ENCODE measurements around the gene CTNNB1.

The CTNNB1 gene

DNA sequence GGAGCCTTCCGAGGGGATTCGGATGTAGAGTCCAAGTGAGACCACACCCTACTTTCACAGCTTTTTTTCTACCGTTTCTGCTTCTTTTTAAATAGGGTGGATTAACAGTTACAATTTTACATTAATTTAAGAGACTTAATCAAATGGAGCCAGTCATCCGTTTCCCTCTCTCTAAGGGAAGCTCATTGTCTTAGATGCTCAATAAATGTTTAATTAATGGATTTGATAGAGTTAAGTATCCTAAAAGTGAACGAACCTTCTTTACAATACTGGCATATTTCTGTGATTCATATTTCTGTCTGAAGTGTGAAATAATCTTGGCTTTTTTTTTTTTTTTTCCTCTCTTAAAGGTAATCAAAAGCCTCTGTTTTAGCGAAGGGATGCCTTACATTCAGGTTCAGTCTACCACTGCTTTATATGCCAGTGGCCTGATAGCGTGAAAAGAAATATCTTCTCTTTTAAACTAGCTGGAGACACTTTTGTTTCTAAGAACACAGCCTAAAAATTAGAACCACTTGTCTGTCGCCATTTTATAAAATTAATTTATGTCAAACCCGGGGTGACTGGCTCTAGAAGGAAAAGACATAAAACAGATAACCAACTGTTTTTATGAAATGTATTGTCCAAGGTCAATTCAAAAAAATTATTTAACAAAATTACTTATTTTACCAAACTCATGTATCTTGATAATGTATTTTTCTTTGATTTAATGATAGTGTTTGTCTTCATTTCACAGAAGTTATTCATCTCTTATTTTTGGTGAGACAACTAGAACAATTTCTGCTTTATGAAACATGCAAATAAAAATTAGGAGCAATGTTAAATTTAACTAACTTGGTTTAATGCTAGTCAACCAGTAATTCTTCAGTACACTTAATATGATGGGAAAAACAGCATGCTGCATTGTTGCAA is 2.5 kb upstream of the CTNNB1 start:
- no peak for TF ChIP-seq CTCF (conservative IDR thresholded peaks at IDR 0.05; ENCODE audit: low read depth, low read length)
- H3K4me3 ChIP-seq (IDR thresholded peaks at IDR 0.05; ENCODE audit: insufficient read depth, low read depth, low read length) = no peak overlapping the region
- no peaks in the 10 kb centered on the region for H3K27me3 ChIP-seq (ENCODE audit: insufficient read depth, low read depth)
- peaks cover 18% of the 10 kb centered on the region for H3K79me2 ChIP-seq (ENCODE audit: insufficient read depth, low read depth)
- peaks cover 15% of the 10 kb centered on the region for H3K4me1 ChIP-seq (ENCODE audit: low read depth, poor library complexity, severe bottlenecking)
- no peak overlapping the region for H3K27ac ChIP-seq
- no peak overlapping the region for H3K4me2 ChIP-seq
- no peak overlapping the region for H2AFZ ChIP-seq (ENCODE audit: low read depth)
- peaks cover 6% of the 10 kb centered on the region; the same call in 1 of the 2 replicates for H4K20me1 ChIP-seq (ENCODE audit: insufficient read depth)
- no peaks in the 10 kb centered on the region for H3K36me3 ChIP-seq (ENCODE audit: insufficient read depth)
- no peak overlapping the region for H3K9ac ChIP-seq

GRCh38 chr3:41198046-41198445 is 1.3 kb upstream of the CTNNB1 start:
- no peak overlapping the region for H2AFZ ChIP-seq (ENCODE audit: low read depth)
- no peak overlapping the region for H3K4me3 ChIP-seq (IDR thresholded peaks at IDR 0.05; ENCODE audit: insufficient read depth, low read depth, low read length)
- peaks cover 28% of the 10 kb centered on the region for H3K4me1 ChIP-seq (ENCODE audit: low read depth, poor library complexity, severe bottlenecking)
- peaks cover 31% of the 10 kb centered on the region for H3K79me2 ChIP-seq (ENCODE audit: insufficient read depth, low read depth)
- H3K36me3 ChIP-seq (ENCODE audit: insufficient read depth) = no peaks in the 10 kb centered on the region
- no peak overlapping the region for H3K4me2 ChIP-seq
- peaks cover 8% of the 10 kb centered on the region; the same call in 1 of the 2 replicates for H4K20me1 ChIP-seq (ENCODE audit: insufficient read depth)
- no peak overlapping the region for H3K9ac ChIP-seq
- TF ChIP-seq CTCF (conservative IDR thresholded peaks at IDR 0.05; ENCODE audit: low read depth, low read length) = no peak
- no peak overlapping the region for H3K27ac ChIP-seq
- H3K27me3 ChIP-seq (ENCODE audit: insufficient read depth, low read depth) = no peaks in the 10 kb centered on the region

- H3K79me2 ChIP-seq (ENCODE audit: insufficient read depth, low read depth) = peaks cover 35% of the 10 kb centered on the region
- TF ChIP-seq CTCF (conservative IDR thresholded peaks at IDR 0.05; ENCODE audit: low read depth, low read length) = no peak
- H3K27me3 ChIP-seq (ENCODE audit: insufficient read depth, low read depth) = no peaks in the 10 kb centered on the region
- H3K4me1 ChIP-seq (ENCODE audit: low read depth, poor library complexity, severe bottlenecking) = peaks cover 32% of the 10 kb centered on the region
- H3K9ac ChIP-seq = peak overlapping the region; percentile 89; the same call in 1 of the 2 replicates
- no peak overlapping the region for H3K4me3 ChIP-seq (IDR thresholded peaks at IDR 0.05; ENCODE audit: insufficient read depth, low read depth, low read length)
- peak overlapping the region; percentile 39; the same call in 1 of the 2 replicates for H3K4me2 ChIP-seq
- H3K27ac ChIP-seq = no peak overlapping the region
- H4K20me1 ChIP-seq (ENCODE audit: insufficient read depth) = peaks cover 11% of the 10 kb centered on the region; the same call in 1 of the 2 replicates
- H3K36me3 ChIP-seq (ENCODE audit: insufficient read depth) = no peaks in the 10 kb centered on the region
- peak overlapping the region; percentile 61; the same call in 1 of the 2 replicates for H2AFZ ChIP-seq (ENCODE audit: low read depth)
Observed at GRCh38 chr3:41198526-41198925, 779 bp upstream of the CTNNB1 start.

- peak overlapping the region; percentile 52 for H3K4me2 ChIP-seq
- H3K79me2 ChIP-seq (ENCODE audit: insufficient read depth, low read depth) = peaks cover 51% of the 10 kb centered on the region
- H2AFZ ChIP-seq (ENCODE audit: low read depth) = no peak overlapping the region
- H3K27me3 ChIP-seq (ENCODE audit: insufficient read depth, low read depth) = no peaks in the 10 kb centered on the region
- peaks cover 34% of the 10 kb centered on the region for H3K4me1 ChIP-seq (ENCODE audit: low read depth, poor library complexity, severe bottlenecking)
- H3K27ac ChIP-seq = peak overlapping the region; percentile 81
- no peak for TF ChIP-seq CTCF (conservative IDR thresholded peaks at IDR 0.05; ENCODE audit: low read depth, low read length)
- H3K9ac ChIP-seq = peak overlapping the region; percentile 89
- peaks cover 22% of the 10 kb centered on the region; the same call in 1 of the 2 replicates for H4K20me1 ChIP-seq (ENCODE audit: insufficient read depth)
- no peak overlapping the region for H3K4me3 ChIP-seq (IDR thresholded peaks at IDR 0.05; ENCODE audit: insufficient read depth, low read depth, low read length)
- H3K36me3 ChIP-seq (ENCODE audit: insufficient read depth) = no peaks in the 10 kb centered on the region
Observed at GRCh38 chr3:41199866-41200668, 762 bp downstream of the CTNNB1 start.

All from KMS-11 (cell line).